Esophagus muscularis mucosa (tissue), 4 donors: Measurements from ENCODE around the gene RNASE12. TPM values are rescaled to one million over a fixed set of nuclear protein-coding genes. Genes with fewer than 3 reads are reported as not detected.
"Not testable (repeated sequence)": the region's sequence is repeated elsewhere in the genome, so short reads cannot be mapped to it uniquely, and the experiment has no call there.

Experiments used
- DNase-seq: peaks from one replicate; pipeline ENCODE4 v3.0.0-alpha.2; 2017; ENCODE audit errors: extremely low spot score
- H3K27ac ChIP-seq, 4 donors: fragments of 200-600 bp; sonication (generic); replicated peaks in 1 of 4; 1 replicate in 3 of 4; 2 replicates in 1 of 4; pipeline ENCODE4 v1.5.1; 2016 to 2019; ENCODE audit warnings: mild to moderate bottlenecking in 1 of 4
- H3K27me3 ChIP-seq, 4 donors: fragments of 200-600 bp; sonication (generic); one replicate each; pipeline versions ENCODE4 v1.5.1 to v1.6.0; 2016 to 2019
- H3K36me3 ChIP-seq, 4 donors: fragments of 200-600 bp; sonication (generic); one replicate each; pipeline ENCODE4 v1.5.1; 2016 to 2019
- H3K4me1 ChIP-seq, 4 donors: fragments of 200-600 bp; sonication (generic); one replicate each; pipeline ENCODE4 v1.5.1; 2016 to 2019
- H3K4me3 ChIP-seq, 4 donors: fragments of 200-600 bp; sonication (generic); 1 replicate in 2 of 4; 2 replicates in 2 of 4; pipeline ENCODE4 v1.5.1; 2016 to 2019; ENCODE audit warnings: mild to moderate bottlenecking in 4 of 4, moderate library complexity in 1 of 4
- H3K9me3 ChIP-seq, 4 donors: fragments of 200-600 bp; sonication (generic); 1 replicate in 3 of 4; 2 replicates in 1 of 4; pipeline ENCODE4 v1.5.1; 2016 to 2019
- CTCF ChIP-seq, 3 experiments: fragments of 200-600 bp in 2 of 3; fragments of 450-650 bp in 1 of 3; sonication (generic) in 2 of 3; IDR thresholded peaks; one replicate each; pipeline ENCODE4 v1.5.1; 2017 to 2019; ENCODE audit warnings: antibody characterized with exemption in 3 of 3, mild to moderate bottlenecking in 2 of 3, moderate library complexity in 1 of 3
- EP300 ChIP-seq: sonication (generic); formaldehyde crosslinking; IDR thresholded peaks from one replicate; pipeline ENCODE4 v1.6.1; 2017; ENCODE audit warnings: antibody characterized with exemption
- POLR2A ChIP-seq: fragments of 450-650 bp; IDR thresholded peaks from one replicate; pipeline ENCODE4 v1.6.1; 2017; ENCODE audit warnings: antibody characterized with exemption, moderate library complexity, mild to moderate bottlenecking, low read depth
- POLR2AphosphoS5 ChIP-seq, 2 donors: sonication (generic); formaldehyde crosslinking; IDR thresholded peaks; one replicate each; pipeline ENCODE4 v1.6.1; 2017; ENCODE audit warnings: antibody characterized with exemption in 2 of 2
- WGBS: methylation state at CpG from one replicate; pipeline ENCODE4 v1.1.5; 2018; 5-methylcytosine and 5-hydroxymethylcytosine counted together
- intact Hi-C: fragments of 100-400 bp; cut with DNase I; formaldehyde crosslinking; loops from one replicate; pipeline ENCODE4 v1.15.1; 2023
- total RNA-seq, 4 donors: library from RNA; depleted of rRNA; stranded (reverse); fragments of >200 nt; gene quantifications; one replicate each; pipeline versions ENCODE4 v1.1.0 to v1.2.1, GENCODE V29; 2016

Gene RNASE12
- total RNA-seq, 4 donors from 2014 or later, result not detected

GRCh38 chr14:20568393-20568792 is 22.8 kb downstream of the RNASE12 start:
- WGBS, result 73% methylated on average over 3 of the region's 3 CpGs
- H3K4me3 ChIP-seq, result no peak overlapping the region
- H3K4me1 ChIP-seq, result no peaks in the 10 kb centered on the region
- no peak for DNase-seq
- peaks cover 0 to 24% (median 14%) of the 10 kb centered on the region in 4 donors for H3K9me3 ChIP-seq
- intact Hi-C loops, result no loop called here
- H3K36me3 ChIP-seq, result no peaks in the 10 kb centered on the region
- no peaks in the 10 kb centered on the region for H3K27me3 ChIP-seq
- no peak overlapping the region for H3K27ac ChIP-seq
- no peak for TF ChIP-seq POLR2AphosphoS5 (IDR thresholded peaks at IDR 0.05)
- no peak for TF ChIP-seq EP300
- no peak for TF ChIP-seq POLR2A
- no peak for TF ChIP-seq CTCF (IDR thresholded peaks at IDR 0.05)

GRCh38 chr14:20567199-20567598 is 24.0 kb downstream of the RNASE12 start:
- H3K4me3 ChIP-seq, H3K27ac ChIP-seq, DNase-seq, H3K36me3 ChIP-seq, H3K4me1 ChIP-seq, H3K27me3 ChIP-seq, intact Hi-C loops: not testable (repeated sequence)
- peaks cover 0 to 24% (median 14%) of the 10 kb centered on the region in 4 donors for H3K9me3 ChIP-seq
- WGBS, result 80% methylated on average over 1 of the region's 1 CpG

GRCh38 chr14:20564501-20564997 is 26.6 kb downstream of the RNASE12 start:
- H3K4me3 ChIP-seq, result no peak overlapping the region
- no peak for DNase-seq
- intact Hi-C loops, result no loop called here
- no peaks in the 10 kb centered on the region for H3K27me3 ChIP-seq
- no peak overlapping the region for H3K27ac ChIP-seq
- no peak for TF ChIP-seq EP300
- TF ChIP-seq POLR2AphosphoS5 (IDR thresholded peaks at IDR 0.05), result no peak
- no peak for TF ChIP-seq CTCF (IDR thresholded peaks at IDR 0.05)
- no peak for TF ChIP-seq POLR2A
- 91% methylated on average over 2 of the region's 2 CpGs for whole genome bisulfite sequencing
- H3K4me1 ChIP-seq, result no peaks in the 10 kb centered on the region
- peaks cover 0 to 17% (median 11%) of the 10 kb centered on the region in 4 donors for H3K9me3 ChIP-seq
- H3K36me3 ChIP-seq, result no peaks in the 10 kb centered on the region

- DNase-seq, result no peak
- Histone ChIP-seq H3K27ac (no peak overlapping the region), H3K4me1 (no peaks in the 10 kb centered on the region), H3K27me3 (no peaks in the 10 kb centered on the region), H3K9me3 (peaks cover 0 to 11% (median 7%) of the 10 kb centered on the region in 4 donors), H3K4me3 (no peak overlapping the region), H3K36me3 (no peaks in the 10 kb centered on the region)
- TF ChIP-seq EP300 (no peak), POLR2AphosphoS5 (IDR thresholded peaks at IDR 0.05) (no peak), CTCF (IDR thresholded peaks at IDR 0.05) (no peak), POLR2A (no peak)
- intact Hi-C loops, result no loop called here
- WGBS, result 69% methylated on average over 1 of the region's 1 CpG
These were observed 27.2 kb downstream of the RNASE12 start for GRCh38 chr14:20563971-20564370.

GRCh38 chr14:20560961-20561360 is 30.2 kb downstream of the RNASE12 start, which contains the start of gene RNASE9:
TSS of gene RNASE9 (minus strand) at chr14:20561047.
- Histone ChIP-seq H3K4me1 (no peaks in the 10 kb centered on the region), H3K9me3 (no peaks in the 10 kb centered on the region), H3K27ac (no peak within 1 kb of the TSS), H3K4me3 (no peak within 1 kb of the TSS), H3K27me3 (no peaks in the 10 kb centered on the region), H3K36me3 (no peaks in the 10 kb centered on the region)
- no peak for DNase-seq
- 88% methylated on average over 3 of the region's 3 CpGs for WGBS
- no peak for TF ChIP-seq CTCF (IDR thresholded peaks at IDR 0.05)
- intact Hi-C loops, result no loop called here
